H1 (cell line): ENCODE results near the gene PIEZO1. TPM values are rescaled to one million over a fixed set of nuclear protein-coding genes. Genes with fewer than 3 reads are reported as not detected.

Source experiments
- JUND ChIP-seq: IDR thresholded peaks from 2 replicates; pipeline ENCODE4 v1.6.1; 2011; ENCODE audit warnings: mild to moderate bottlenecking, improper control_type of control experiment, low read length
- MAFK ChIP-seq: IDR thresholded peaks from 2 replicates; pipeline ENCODE4 v1.6.1; 2012; ENCODE audit warnings: low read depth, mild to moderate bottlenecking, improper control_type of control experiment, low read length
- polyA plus RNA-seq, 7 experiments: library from polyadenylated mRNA; depleted of rRNA in 3 of 7; stranded (reverse) in 5 of 7; unstranded in 2 of 7; fragments of >200 nt in 5 of 7; fragments of 200-250 nt in 2 of 7; gene quantifications; 1 replicate in 5 of 7; 2 replicates in 1 of 7; 4 replicates in 1 of 7; pipeline versions ENCODE4 v1.2.1 to v1.2.3, GENCODE V29; 2011 to 2013; ENCODE audit warnings: missing spikeins in 2 of 7, mixed read lengths in 2 of 7
- total RNA-seq: library from RNA; stranded (reverse); fragmentation: NEBNext Ultra II Directional; extraction: Animal tissue kit (Norgen Biotek cat#: 25700); gene quantifications from 2 replicates; pipeline ENCODE4 v1.2.1, GENCODE V29; 2021
- TF ChIP-seq, protein P1 (sequence below): IDR thresholded peaks from 2 replicates; pipeline ENCODE4 v1.6.1; 2012; ENCODE audit warnings: inconsistent platforms

PIEZO1 gene
- total and polyA plus RNA-seq, 2 of the 8 experiments (the other 6 are each of a cell fraction or from before 2014, with no cell fraction given), result 42.3 to 67.5 TPM

DNA sequence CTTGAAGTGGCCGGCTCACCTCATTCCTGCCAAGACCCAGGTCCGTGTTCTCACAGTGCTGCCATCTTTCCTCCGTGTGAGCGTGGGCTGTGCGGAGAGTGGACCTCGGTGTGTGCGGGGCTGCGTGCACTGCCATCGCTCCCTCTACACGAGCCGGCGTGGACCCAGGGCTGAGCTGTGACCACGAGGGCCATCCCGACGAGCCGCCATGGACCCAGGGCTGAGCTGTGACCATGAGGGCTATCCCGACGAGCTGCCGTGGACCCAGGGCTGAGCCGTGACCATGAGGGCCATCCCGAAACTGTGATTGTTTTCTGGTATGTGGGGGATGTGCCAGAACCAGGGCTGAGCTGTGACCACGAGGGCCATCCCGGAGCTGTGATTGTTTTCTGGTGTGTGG, 113.2 kb downstream of the PIEZO1 start (continued):
- TF ChIP-seq JUND (no peak), MAFK (no peak)
- TF ChIP-seq, protein P1, sequence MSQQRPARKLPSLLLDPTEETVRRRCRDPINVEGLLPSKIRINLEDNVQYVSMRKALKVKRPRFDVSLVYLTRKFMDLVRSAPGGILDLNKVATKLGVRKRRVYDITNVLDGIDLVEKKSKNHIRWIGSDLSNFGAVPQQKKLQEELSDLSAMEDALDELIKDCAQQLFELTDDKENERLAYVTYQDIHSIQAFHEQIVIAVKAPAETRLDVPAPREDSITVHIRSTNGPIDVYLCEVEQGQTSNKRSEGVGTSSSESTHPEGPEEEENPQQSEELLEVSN, result no peak
